Right lobe of liver (tissue), 4 donors: ENCODE results near the gene ALPK3.

ENCODE experiments used
- POLR2A ChIP-seq: fragments of 450-650 bp; IDR thresholded peaks from one replicate; pipeline ENCODE4 v1.6.1; 2017; ENCODE audit warnings: antibody characterized with exemption, mild to moderate bottlenecking
- TF ChIP-seq, protein P1 (sequence below), 4 donors: fragments of 200-600 bp in 3 of 4; fragments of 450-650 bp in 1 of 4; IDR thresholded peaks; one replicate each; pipeline versions ENCODE4 v1.5.1 to v1.8.0; 2016 to 2022; ENCODE audit warnings: antibody characterized with exemption in 4 of 4, mild to moderate bottlenecking in 2 of 4
- donor health status: DM: no; HTN: no; CAD: no.
- donor health status: DM: no; HTN: no; CAD: no.
- donor health status: DM: no; HTN: yes; CAD: no.

GRCh38 chr15:84780492-84780891 lies 36.7 kb upstream of the ALPK3 start:
- TF ChIP-seq, protein P1, sequence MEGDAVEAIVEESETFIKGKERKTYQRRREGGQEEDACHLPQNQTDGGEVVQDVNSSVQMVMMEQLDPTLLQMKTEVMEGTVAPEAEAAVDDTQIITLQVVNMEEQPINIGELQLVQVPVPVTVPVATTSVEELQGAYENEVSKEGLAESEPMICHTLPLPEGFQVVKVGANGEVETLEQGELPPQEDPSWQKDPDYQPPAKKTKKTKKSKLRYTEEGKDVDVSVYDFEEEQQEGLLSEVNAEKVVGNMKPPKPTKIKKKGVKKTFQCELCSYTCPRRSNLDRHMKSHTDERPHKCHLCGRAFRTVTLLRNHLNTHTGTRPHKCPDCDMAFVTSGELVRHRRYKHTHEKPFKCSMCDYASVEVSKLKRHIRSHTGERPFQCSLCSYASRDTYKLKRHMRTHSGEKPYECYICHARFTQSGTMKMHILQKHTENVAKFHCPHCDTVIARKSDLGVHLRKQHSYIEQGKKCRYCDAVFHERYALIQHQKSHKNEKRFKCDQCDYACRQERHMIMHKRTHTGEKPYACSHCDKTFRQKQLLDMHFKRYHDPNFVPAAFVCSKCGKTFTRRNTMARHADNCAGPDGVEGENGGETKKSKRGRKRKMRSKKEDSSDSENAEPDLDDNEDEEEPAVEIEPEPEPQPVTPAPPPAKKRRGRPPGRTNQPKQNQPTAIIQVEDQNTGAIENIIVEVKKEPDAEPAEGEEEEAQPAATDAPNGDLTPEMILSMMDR (IDR thresholded peaks at IDR 0.05): no peak
- no peak for TF ChIP-seq POLR2A
